H1 (cell line): ENCODE measurements around the gene AAK1. TPM values are rescaled to one million over a fixed set of nuclear protein-coding genes. Genes with fewer than 3 reads are reported as not detected.

Source experiments
- CTCF ChIA-PET: fragments of 300-600 bp; sonication (Branson Sonifier 250); formaldehyde crosslinking; loops from one replicate; lab custom pipeline; 2021; ENCODE audit not compliant: partially characterized antibody; lab: Charles Lee
- POLR2A ChIA-PET: fragments of 300-600 bp; sonication (Branson Sonifier 250); formaldehyde crosslinking; loops from one replicate; lab custom pipeline; 2021; ENCODE audit warnings: inconsistent platforms; ENCODE audit not compliant: partially characterized antibody; lab: Charles Lee
- DNase-seq, 2 experiments: peaks; one replicate each; pipeline versions ENCODE4 v3.0.0 to v3.0.0-alpha.2; 2010 to 2022; ENCODE audit warnings: low spot score in 2 of 2, low read depth in 1 of 2, mixed read lengths in 1 of 2
- FAIRE-seq: peaks from 2 replicates; lab custom pipeline; 2011; peaks lifted over from hg19 to GRCh38; lab: Jason Lieb, UNC
- H2AFZ ChIP-seq: 2 replicates; pipeline ENCODE4 v1.8.1; 2012; ENCODE audit warnings: low read length, inconsistent platforms
- H2AK5ac ChIP-seq: 2 replicates; pipeline ENCODE4 v1.6.1; 2013; ENCODE audit warnings: low read depth, low read length
- H2BK120ac ChIP-seq: replicated peaks from 2 replicates; pipeline ENCODE3; 2013; ENCODE audit warnings: low read depth, low read length, inconsistent platforms
- H2BK12ac ChIP-seq: 2 replicates; pipeline ENCODE4 v1.6.1; 2013; ENCODE audit warnings: low read depth, low read length
- H2BK15ac ChIP-seq: 2 replicates; pipeline ENCODE4 v1.6.1; 2013; ENCODE audit warnings: low read length
- H2BK20ac ChIP-seq: 2 replicates; pipeline ENCODE4 v1.6.1; 2013; ENCODE audit warnings: low read length
- H2BK5ac ChIP-seq: 2 replicates; pipeline ENCODE4 v1.6.1; 2013; ENCODE audit warnings: low read depth, low read length
- H3K14ac ChIP-seq: 2 replicates; pipeline ENCODE4 v1.6.1; 2013; ENCODE audit warnings: inconsistent platforms; ENCODE audit not compliant: insufficient read length
- H3K18ac ChIP-seq: 2 replicates; pipeline ENCODE4 v1.6.1; 2013; ENCODE audit warnings: low read length; ENCODE audit errors: extremely low read depth
- H3K23ac ChIP-seq: 2 replicates; pipeline ENCODE4 v1.6.1; 2013; ENCODE audit warnings: inconsistent platforms; ENCODE audit not compliant: insufficient read length
- H3K23me2 ChIP-seq: 2 replicates; pipeline ENCODE4 v1.6.1; 2013; ENCODE audit warnings: low read depth, low read length
- H3K27ac ChIP-seq: 2 replicates; pipeline ENCODE4 v1.6.1; 2011; ENCODE audit warnings: low read depth, low read length, inconsistent platforms
- H3K27me3 ChIP-seq, 4 experiments: replicated peaks in 1 of 4; 1 replicate in 1 of 4; 2 replicates in 3 of 4; pipeline versions ENCODE4 v1.6.1 to v1.8.1; 2011 to 2013; ENCODE audit warnings: low read length in 3 of 4, mild to moderate bottlenecking in 3 of 4, inconsistent platforms in 2 of 4, mixed read lengths in 2 of 4, moderate library complexity in 1 of 4; ENCODE audit not compliant: control insufficient read depth in 3 of 4, insufficient read depth in 3 of 4; ENCODE audit errors: extremely low read depth in 1 of 4
- H3K36me3 ChIP-seq, 4 experiments: 2 replicates each; pipeline versions ENCODE4 v1.6.1 to v1.8.1; 2011 to 2013; ENCODE audit warnings: mild to moderate bottlenecking in 4 of 4, low read length in 3 of 4, moderate library complexity in 2 of 4, control low read depth in 1 of 4, inconsistent platforms in 1 of 4; ENCODE audit not compliant: insufficient read depth in 4 of 4, control insufficient read depth in 2 of 4
- H3K4ac ChIP-seq: replicated peaks from 2 replicates; pipeline ENCODE3; 2013; ENCODE audit warnings: low read length, low read depth, mixed read lengths, inconsistent platforms; ENCODE audit not compliant: insufficient read length
- H3K4me1 ChIP-seq, 4 experiments: replicated peaks in 1 of 4; 1 replicate in 1 of 4; 2 replicates in 3 of 4; pipeline versions ENCODE4 v1.6.1 to v1.8.1; 2011 to 2013; ENCODE audit warnings: low read length in 3 of 4, inconsistent platforms in 2 of 4, mixed read lengths in 1 of 4; ENCODE audit not compliant: insufficient read depth in 4 of 4, control insufficient read depth in 3 of 4
- H3K4me2 ChIP-seq, 2 experiments: 2 replicates each; pipeline versions ENCODE4 v1.6.1 to v1.8.1; 2011 to 2013; ENCODE audit warnings: low read depth in 2 of 2, low read length in 2 of 2, control low read depth in 1 of 2, inconsistent platforms in 1 of 2, mild to moderate bottlenecking in 1 of 2; ENCODE audit not compliant: insufficient read depth in 1 of 2
- H3K4me3 ChIP-seq, 4 experiments: fragments of 200-600, 300-600 bp in 1 of 4; sonication (generic), shearing (Covaris generic), sonication (Bioruptor Twin) in 1 of 4; 2 replicates each; pipeline versions ENCODE4 v1.5.1 to v1.8.1; 2011 to 2016; ENCODE audit warnings: low read length in 4 of 4, low read depth in 3 of 4, control low read depth in 2 of 4, inconsistent platforms in 2 of 4, mild to moderate bottlenecking in 2 of 4, mixed read lengths in 1 of 4, moderate library complexity in 1 of 4; ENCODE audit not compliant: insufficient read depth in 2 of 4; ENCODE audit errors: extremely low read depth in 1 of 4
- H3K56ac ChIP-seq: replicated peaks from 2 replicates; pipeline ENCODE3; 2013; ENCODE audit warnings: low read depth, mild to moderate bottlenecking, mixed read lengths, low read length, inconsistent platforms; ENCODE audit not compliant: insufficient read length
- H3K79me1 ChIP-seq: 2 replicates; pipeline ENCODE4 v1.6.1; 2013; ENCODE audit warnings: low read depth, low read length, control low read depth
- H3K79me2 ChIP-seq, 2 experiments: 2 replicates each; pipeline versions ENCODE4 v1.6.1 to v1.8.1; 2012 to 2013; ENCODE audit warnings: low read length in 2 of 2, mild to moderate bottlenecking in 2 of 2, inconsistent platforms in 1 of 2; ENCODE audit not compliant: insufficient read depth in 2 of 2, control insufficient read depth in 1 of 2
- H3K9ac ChIP-seq, 4 experiments: replicated peaks in 1 of 4; 1 replicate in 1 of 4; 2 replicates in 3 of 4; pipeline versions ENCODE4 v1.6.1 to v1.8.1; 2011 to 2013; ENCODE audit warnings: low read depth in 3 of 4, low read length in 3 of 4, control low read depth in 2 of 4, mild to moderate bottlenecking in 2 of 4, moderate library complexity in 2 of 4, inconsistent platforms in 1 of 4; ENCODE audit errors: extremely low read depth in 1 of 4
- H3K9me3 ChIP-seq, 2 experiments: 2 replicates each; pipeline versions ENCODE4 v1.6.1 to v1.8.1; 2012 to 2013; ENCODE audit warnings: mild to moderate bottlenecking in 2 of 2, moderate library complexity in 2 of 2, control low read depth in 1 of 2, inconsistent platforms in 1 of 2, low read depth in 1 of 2, low read length in 1 of 2, mixed read lengths in 1 of 2; ENCODE audit not compliant: insufficient read depth in 2 of 2
- H4K20me1 ChIP-seq, 2 experiments: replicated peaks in 1 of 2; 2 replicates each; pipeline versions ENCODE3 to v1.8.1; 2011 to 2013; ENCODE audit warnings: inconsistent platforms in 2 of 2, low read length in 2 of 2, mild to moderate bottlenecking in 1 of 2; ENCODE audit not compliant: insufficient read depth in 2 of 2, control insufficient read depth in 1 of 2
- H4K5ac ChIP-seq: 2 replicates; pipeline ENCODE4 v1.6.1; 2013; ENCODE audit warnings: low read length, low read depth, mixed read lengths, inconsistent platforms; ENCODE audit not compliant: insufficient read length
- H4K8ac ChIP-seq: 2 replicates; pipeline ENCODE4 v1.8.0; 2013; ENCODE audit warnings: mild to moderate bottlenecking, moderate library complexity, low read length, inconsistent platforms; ENCODE audit not compliant: insufficient read depth; ENCODE audit errors: extremely low read depth
- H4K91ac ChIP-seq: replicated peaks from 2 replicates; pipeline ENCODE3; 2013; ENCODE audit warnings: low read length, mixed read lengths, inconsistent platforms; ENCODE audit not compliant: insufficient read length
- BRCA1 ChIP-seq: IDR thresholded peaks from 2 replicates; pipeline ENCODE4 v1.6.1; 2012; ENCODE audit warnings: low read depth, low read length, improper control_type of control experiment
- CREB1 ChIP-seq: IDR thresholded peaks from 2 replicates; pipeline ENCODE4 v1.6.1; 2012; ENCODE audit warnings: inconsistent platforms
- EP300 ChIP-seq, 2 experiments: IDR thresholded peaks; 1 replicate in 1 of 2; 2 replicates in 1 of 2; pipeline ENCODE4 v1.6.1; 2011 to 2012; ENCODE audit warnings: low read depth in 2 of 2, low read length in 2 of 2, mild to moderate bottlenecking in 2 of 2, borderline replicate concordance in 1 of 2, inconsistent platforms in 1 of 2, moderate library complexity in 1 of 2
- FOSL1 ChIP-seq: IDR thresholded peaks from 2 replicates; pipeline ENCODE4 v1.6.1; 2011; ENCODE audit warnings: mild to moderate bottlenecking, low read depth, low read length, moderate library complexity; ENCODE audit not compliant: insufficient read depth
- TAF1 ChIP-seq: IDR thresholded peaks from 2 replicates; pipeline ENCODE4 v1.6.1; 2011; ENCODE audit warnings: mild to moderate bottlenecking, low read depth, low read length
- TBP ChIP-seq: IDR thresholded peaks from 2 replicates; pipeline ENCODE4 v1.6.1; 2011; ENCODE audit warnings: low read depth, low read length, improper control_type of control experiment
- WGBS, 2 experiments: shearing (Covaris generic) in 1 of 2; methylation state at CpG; one replicate each; pipeline versions ENCODE4 v1.1.6 to v1.1.7; 2013 to 2015; ENCODE audit warnings: low lambda C conversion rate in 2 of 2, mixed read lengths in 2 of 2, inconsistent platforms in 1 of 2, low coverage in 1 of 2, missing lambda C conversion rate in 1 of 2; ENCODE audit not compliant: insufficient replicate concordance in 2 of 2, insufficient coverage in 1 of 2, insufficient read length in 1 of 2; ENCODE audit errors: extremely low coverage in 1 of 2, missing lambda C conversion rate in 1 of 2; 5-methylcytosine and 5-hydroxymethylcytosine counted together
- polyA plus RNA-seq, 7 experiments: library from polyadenylated mRNA; depleted of rRNA in 3 of 7; stranded (reverse) in 5 of 7; unstranded in 2 of 7; fragments of >200 nt in 5 of 7; fragments of 200-250 nt in 2 of 7; gene quantifications; 1 replicate in 5 of 7; 2 replicates in 1 of 7; 4 replicates in 1 of 7; pipeline versions ENCODE4 v1.2.1 to v1.2.3, GENCODE V29; 2011 to 2013; ENCODE audit warnings: missing spikeins in 2 of 7, mixed read lengths in 2 of 7
- total RNA-seq: library from RNA; stranded (reverse); fragmentation: NEBNext Ultra II Directional; extraction: Animal tissue kit (Norgen Biotek cat#: 25700); gene quantifications from 2 replicates; pipeline ENCODE4 v1.2.1, GENCODE V29; 2021

AAK1 gene
- total and polyA plus RNA-seq, 2 of the 8 experiments (the other 6 are each of a cell fraction or from before 2014, with no cell fraction given) = 10.0 to 40.5 TPM

DNA sequence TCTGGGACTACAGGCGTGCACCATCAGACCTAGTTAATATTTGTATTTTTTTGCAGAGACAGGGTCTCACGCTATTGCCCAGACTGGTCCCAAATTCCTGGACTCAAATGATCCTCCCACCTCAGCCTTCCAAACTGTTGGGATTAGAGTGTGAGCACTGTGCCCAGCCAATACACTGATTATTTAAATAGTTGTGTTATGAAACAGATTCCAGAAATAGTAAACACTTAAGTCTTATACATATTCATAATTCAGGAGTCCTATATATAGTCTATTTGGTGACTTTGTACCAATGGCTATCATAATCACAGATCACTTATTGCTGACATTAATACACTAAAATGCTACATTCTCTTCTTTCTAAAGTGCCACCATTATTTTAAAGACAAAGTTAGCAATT, 219.1 kb downstream of the AAK1 start:
- Histone ChIP-seq H3K27ac (no peak overlapping the region), H2BK15ac (no peak overlapping the region), H3K4me1 (no peaks in the 10 kb centered on the region), H4K5ac (no peak overlapping the region), H2AK5ac (no peak overlapping the region), H3K79me2 (no peaks in the 10 kb centered on the region), H3K36me3 (peaks cover 0 to 4% (median 3%) of the 10 kb centered on the region in 4 experiments; a peak in 2 of 8 replicates), H3K27me3 (no peaks in the 10 kb centered on the region), H3K9me3 (no peaks in the 10 kb centered on the region), H3K18ac (no peak overlapping the region), H3K56ac (no peak overlapping the region), H2AFZ (no peak overlapping the region), H2BK5ac (no peak overlapping the region), H3K23me2 (no peaks in the 10 kb centered on the region; the same call in 1 of the 2 replicates), H3K4me2 (no peak overlapping the region), H3K4ac (no peak overlapping the region), H4K20me1 (no peaks in the 10 kb centered on the region), H2BK20ac (no peak overlapping the region), H3K23ac (no peak overlapping the region), H3K9ac (no peak overlapping the region), H3K79me1 (no peaks in the 10 kb centered on the region), H4K8ac (no peak overlapping the region), H4K91ac (no peak overlapping the region), H2BK120ac (no peak overlapping the region), H2BK12ac (no peak overlapping the region), H3K14ac (no peak overlapping the region), H3K4me3 (no peak overlapping the region)
- no peak for DNase-seq
- TF ChIP-seq BRCA1 (no peak), EP300 (IDR thresholded peaks at IDR 0.05; ENCODE audit: borderline replicate concordance in 1 of 2, low read depth in 2 of 2, low read length in 2 of 2) (no peak), CREB1 (no peak), TBP (no peak), FOSL1 (no peak), TAF1 (no peak)
- ChIA-PET POLR2A (interaction anchor here (1.2 kb wide), 1 partner anchor 12 kb away, joined by 4 read pairs; no protein-coding TSS in a partner anchor), CTCF (interaction anchor here (1.0 to 1.4 kb wide), 3 partner anchors 9 to 46 kb away, joined by 3 to 4 read pairs (median 3); no protein-coding TSS in a partner anchor)
- 88% methylated on average over 2 of the region's 2 CpGs; no CpG with 5 or more reads in 1 of the 2 experiments for WGBS, 2 experiments
- FAIRE-seq = no peak
